HepG2 (cell line): ENCODE measurements around the gene CA10.

Experiments used
- CTCF ChIP-seq: sonication (generic); formaldehyde crosslinking; IDR thresholded peaks from 2 replicates; pipeline ENCODE4 v1.5.0; 2020; ENCODE audit warnings: mild to moderate bottlenecking, missing genetic modification reagents, moderate library complexity
- FOXK2 ChIP-seq: fragments of 450-650 bp; IDR thresholded peaks from 2 replicates; pipeline ENCODE4 v1.6.1; 2016
- SMARCC2 ChIP-seq: fragments of 450-650 bp; IDR thresholded peaks from 2 replicates; pipeline ENCODE4 v1.6.1; 2017; ENCODE audit warnings: antibody characterized with exemption, mild to moderate bottlenecking
- THAP11 ChIP-seq: IDR thresholded peaks from 2 replicates; pipeline ENCODE4 v1.6.1; 2016; ENCODE audit warnings: missing biosample characterization, missing genetic modification reagents
- TRIM24 ChIP-seq: sonication (generic); formaldehyde crosslinking; IDR thresholded peaks from 2 replicates; pipeline ENCODE4 v1.8.0; 2022; ENCODE audit warnings: mild to moderate bottlenecking, missing genetic modification reagents

GRCh38 chr17:52170963-52171572 is 12.6 kb upstream of the CA10 start:
- peak; percentile 66 for TF ChIP-seq CTCF
- TF ChIP-seq SMARCC2, result no peak
- TF ChIP-seq FOXK2, result no peak
- no peak for TF ChIP-seq TRIM24
- TF ChIP-seq THAP11 (CRISPR knock-in tag), result no peak
